NB4 (cell line): ENCODE measurements around the gene KIAA0040.

Source experiments
- POLR2A ChIP-seq: IDR thresholded peaks from 2 replicates; pipeline ENCODE4 v1.6.1; 2011; ENCODE audit warnings: mild to moderate bottlenecking; ENCODE audit not compliant: insufficient read length; ENCODE audit errors: extremely low read depth
- TF ChIP-seq, protein P1 (sequence below): IDR thresholded peaks from one replicate; pipeline ENCODE4 v1.5.1; 2012; ENCODE audit warnings: low read depth, low read length

- TF ChIP-seq, protein P1, sequence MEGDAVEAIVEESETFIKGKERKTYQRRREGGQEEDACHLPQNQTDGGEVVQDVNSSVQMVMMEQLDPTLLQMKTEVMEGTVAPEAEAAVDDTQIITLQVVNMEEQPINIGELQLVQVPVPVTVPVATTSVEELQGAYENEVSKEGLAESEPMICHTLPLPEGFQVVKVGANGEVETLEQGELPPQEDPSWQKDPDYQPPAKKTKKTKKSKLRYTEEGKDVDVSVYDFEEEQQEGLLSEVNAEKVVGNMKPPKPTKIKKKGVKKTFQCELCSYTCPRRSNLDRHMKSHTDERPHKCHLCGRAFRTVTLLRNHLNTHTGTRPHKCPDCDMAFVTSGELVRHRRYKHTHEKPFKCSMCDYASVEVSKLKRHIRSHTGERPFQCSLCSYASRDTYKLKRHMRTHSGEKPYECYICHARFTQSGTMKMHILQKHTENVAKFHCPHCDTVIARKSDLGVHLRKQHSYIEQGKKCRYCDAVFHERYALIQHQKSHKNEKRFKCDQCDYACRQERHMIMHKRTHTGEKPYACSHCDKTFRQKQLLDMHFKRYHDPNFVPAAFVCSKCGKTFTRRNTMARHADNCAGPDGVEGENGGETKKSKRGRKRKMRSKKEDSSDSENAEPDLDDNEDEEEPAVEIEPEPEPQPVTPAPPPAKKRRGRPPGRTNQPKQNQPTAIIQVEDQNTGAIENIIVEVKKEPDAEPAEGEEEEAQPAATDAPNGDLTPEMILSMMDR, result no peak
- TF ChIP-seq POLR2A, result no peak
Observed at GRCh38 chr1:175178456-175178855, 14.1 kb downstream of the KIAA0040 start.
